HG03342 (cell line): ENCODE data around the gene LYPD5.

Experiments used
- ATAC-seq: cut with Tn5 transposase; IDR thresholded peaks from one replicate; pipeline ENCODE4 v1.9.1; 2021; ENCODE audit warnings: mild to moderate bottlenecking, moderate library complexity; ENCODE audit not compliant: unreplicated experiment

LYPD5 gene

GRCh38 chr19:43754503-43755255 lies 47.6 kb downstream of the LYPD5 start, which contains the start of gene SMG9:
Gene SMG9, minus strand, starts transcription at chr19:43754962. Its CDS starts 4,221 bp downstream, at chr19:43750741.
- ATAC-seq, result peak; percentile 55

- ATAC-seq, result no peak
These were observed 48.1 kb downstream of the LYPD5 start for GRCh38 chr19:43754253-43754502.

GRCh38 chr19:43752287-43752875 lies 49.9 kb downstream of the LYPD5 start:
- no peak for ATAC-seq

- ATAC-seq, result no peak
These were observed 50.6 kb downstream of the LYPD5 start for GRCh38 chr19:43751466-43752220.

- ATAC-seq, result no peak
These were observed 52.3 kb downstream of the LYPD5 start for GRCh38 chr19:43749898-43750297.

GRCh38 chr19:43749152-43749551 lies 53.1 kb downstream of the LYPD5 start:
- ATAC-seq, result no peak

GRCh38 chr19:43748685-43749084 lies 53.6 kb downstream of the LYPD5 start:
- ATAC-seq, result no peak

- ATAC-seq, result no peak
These were observed 54.0 kb downstream of the LYPD5 start for GRCh38 chr19:43748205-43748594.

- no peak for ATAC-seq
These were observed 54.6 kb downstream of the LYPD5 start for GRCh38 chr19:43747557-43748204.
